Activated T-cell treated with anti-CD3 and anti-CD28 coated beads, Interleukin-2, amount 50 U/mL, for 48 hours (primary cell): ENCODE data around the gene PRKCD.
"Not testable (repeated sequence)": the region's sequence is repeated elsewhere in the genome, so short reads cannot be mapped to it uniquely, and the experiment has no call there.

ENCODE experiments used
- DNase-seq, 2 experiments: peaks; one replicate each; pipeline ENCODE4 v3.0.0-alpha.2; 2020

The PRKCD gene

GRCh38 chr3:53140847-53141845 lies 19.9 kb upstream of the PRKCD start:
- no peak for DNase-seq

DNA sequence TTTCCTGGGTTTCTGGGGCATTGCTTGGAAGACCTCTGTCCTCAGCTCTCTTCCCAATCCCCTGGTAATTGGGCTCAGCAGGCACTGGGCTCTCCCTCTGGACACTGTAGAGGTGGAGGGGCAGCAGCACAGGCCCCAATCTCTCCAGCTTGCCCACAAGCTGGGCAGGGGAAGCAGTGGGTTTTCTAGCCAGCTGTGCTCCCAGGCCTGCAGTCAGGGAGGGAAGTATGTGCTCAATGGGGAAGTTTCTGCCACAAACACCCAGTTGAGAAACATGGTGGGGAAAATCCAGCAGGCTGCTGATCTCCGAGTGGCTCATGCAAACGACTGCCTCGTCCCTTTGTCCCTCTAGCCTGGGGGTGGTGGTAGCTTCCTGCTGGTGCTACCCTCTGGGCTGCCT lies 18.0 kb upstream of the PRKCD start:
- no peak for DNase-seq

- no peak for DNase-seq
These were observed 16.6 kb upstream of the PRKCD start for GRCh38 chr3:53144446-53144845.

GRCh38 chr3:53144862-53145712 lies 15.9 kb upstream of the PRKCD start:
- no peak for DNase-seq

DNA sequence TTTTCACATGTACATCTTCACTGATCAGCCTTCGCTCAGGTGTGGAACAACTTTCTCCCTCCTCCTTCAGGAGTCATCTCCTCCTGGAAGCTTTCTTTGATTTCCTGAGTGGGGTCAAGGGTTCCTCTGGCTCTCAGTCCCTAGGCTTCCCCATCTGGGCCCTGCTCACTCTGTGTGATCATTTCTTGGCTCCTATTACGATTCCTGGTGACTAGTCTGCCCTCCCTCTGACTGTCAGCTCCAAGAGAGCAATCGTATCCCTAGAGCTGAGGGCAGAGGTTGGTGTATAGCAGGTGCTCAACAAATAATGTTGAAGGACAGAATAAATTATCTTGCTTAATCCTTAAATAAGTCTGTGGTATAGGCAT lies 15.3 kb upstream of the PRKCD start:
- no peak for DNase-seq

DNA sequence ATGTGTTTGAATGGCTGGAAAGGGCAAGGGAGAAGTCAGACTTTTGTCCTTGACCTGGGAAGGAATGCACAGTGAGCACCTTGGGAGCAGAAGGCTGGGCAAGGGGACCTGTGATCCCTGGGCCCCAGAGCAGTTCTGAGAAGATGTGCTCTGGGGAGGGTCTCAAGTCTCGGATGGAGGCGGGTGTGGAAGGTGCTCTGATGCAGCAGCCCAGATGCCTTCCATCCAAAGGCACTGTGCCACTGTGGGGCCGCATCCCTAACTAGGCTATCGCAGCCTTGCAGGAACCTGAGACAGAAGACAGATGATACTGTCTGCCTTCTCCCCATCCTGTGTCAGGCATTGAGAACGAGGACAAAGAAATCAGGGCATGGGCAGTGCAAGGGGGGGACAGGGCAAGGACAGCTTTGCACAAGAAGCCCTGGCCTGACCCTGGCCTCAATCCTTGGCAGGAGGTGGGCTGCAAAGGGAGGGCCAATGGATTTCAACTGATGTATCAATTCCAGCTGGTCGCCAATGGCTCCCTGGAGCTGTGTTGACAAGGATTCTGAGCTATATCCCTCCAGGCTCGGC lies 14.6 kb upstream of the PRKCD start:
- no peak for DNase-seq

DNA sequence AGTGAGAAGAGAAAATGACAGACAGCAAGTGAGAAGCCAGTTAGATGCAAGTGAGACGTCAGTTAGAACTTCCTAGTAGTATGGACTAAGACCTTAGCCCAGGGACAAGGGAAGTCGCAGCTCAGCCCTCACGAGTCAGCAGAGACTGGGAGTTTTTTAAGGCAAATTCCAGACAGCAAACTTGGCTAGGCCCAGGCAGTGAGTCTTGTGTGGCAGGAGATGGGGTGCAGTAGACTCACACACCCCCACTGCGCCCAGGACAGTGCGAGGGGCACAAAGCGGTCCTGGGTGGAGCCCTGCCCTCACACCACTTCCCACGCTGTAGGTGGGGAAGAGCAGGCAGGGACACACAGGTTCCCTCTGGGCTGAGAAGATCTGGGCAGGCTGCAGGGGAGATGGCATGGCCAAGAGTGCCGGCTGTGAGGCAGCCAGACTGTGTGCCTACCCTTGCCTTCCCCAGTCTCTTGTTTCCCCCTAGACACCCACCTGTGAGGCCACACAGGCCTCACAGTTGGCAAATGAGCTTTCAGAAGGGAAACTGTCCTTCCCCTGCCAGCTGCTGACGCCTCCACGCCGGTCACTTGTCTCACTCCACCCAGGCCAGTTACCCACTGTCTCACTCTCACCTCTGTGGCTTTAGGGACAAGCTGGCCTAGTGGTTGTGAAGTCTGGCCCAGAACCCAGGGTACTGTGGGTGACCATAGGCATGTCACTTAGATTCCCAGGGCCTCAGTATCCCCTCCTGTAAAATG lies 13.7 kb upstream of the PRKCD start:
- no peak for DNase-seq

DNA sequence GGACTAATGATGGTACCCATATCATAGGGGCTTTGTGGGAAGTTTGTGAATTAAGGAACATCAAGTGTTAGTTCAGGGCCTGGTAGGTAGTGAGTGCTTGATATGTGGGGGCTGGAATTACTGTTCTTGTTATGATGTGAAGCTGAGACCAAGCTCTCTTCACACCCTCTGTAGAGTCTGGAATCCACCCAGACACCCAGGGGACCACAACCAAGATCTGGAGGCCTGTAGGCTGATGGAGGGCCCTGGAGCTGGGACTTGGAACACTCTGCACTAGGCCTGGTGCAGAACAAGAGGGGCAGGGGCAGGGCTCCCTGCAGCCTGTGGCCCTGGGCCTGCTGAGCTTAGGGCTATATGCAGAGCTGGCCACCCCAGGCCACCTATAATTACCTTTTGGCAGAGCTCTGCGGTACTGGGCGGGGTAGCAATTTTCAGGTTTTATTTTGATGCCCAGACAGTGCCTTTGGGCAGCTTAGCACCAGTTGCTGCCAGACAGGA lies 13.1 kb upstream of the PRKCD start:
- DNase-seq, result no peak

- no peak for DNase-seq
These were observed 11.9 kb upstream of the PRKCD start for GRCh38 chr3:53149006-53149690.

- DNase-seq, result no peak
These were observed 11.3 kb upstream of the PRKCD start for GRCh38 chr3:53149699-53150098.

GRCh38 chr3:53150247-53151085 lies 10.5 kb upstream of the PRKCD start:
- DNase-seq, result no peak

DNA sequence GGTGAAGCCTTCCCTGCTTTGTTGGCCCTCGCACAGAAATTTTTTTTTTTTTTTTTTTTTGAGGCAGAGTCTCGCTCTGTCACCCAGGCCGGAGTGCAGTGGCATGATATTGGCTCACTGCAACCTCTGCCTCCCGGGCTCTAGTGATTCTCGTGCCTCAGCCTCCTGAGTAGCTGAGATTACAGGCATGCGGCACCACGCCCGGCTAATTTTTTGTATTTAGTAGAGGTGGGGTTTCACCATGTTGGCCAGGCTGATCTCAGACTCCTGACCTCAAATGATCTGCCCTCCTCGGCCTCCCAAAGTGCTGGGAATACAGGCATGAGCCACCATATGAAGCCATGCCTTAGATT lies 9.9 kb upstream of the PRKCD start:
- not testable (repeated sequence) for DNase-seq

- DNase-seq, result no peak
These were observed 9.5 kb upstream of the PRKCD start for GRCh38 chr3:53151465-53151864.

- no peak for DNase-seq
These were observed 8.9 kb upstream of the PRKCD start for GRCh38 chr3:53151870-53152660.

DNA sequence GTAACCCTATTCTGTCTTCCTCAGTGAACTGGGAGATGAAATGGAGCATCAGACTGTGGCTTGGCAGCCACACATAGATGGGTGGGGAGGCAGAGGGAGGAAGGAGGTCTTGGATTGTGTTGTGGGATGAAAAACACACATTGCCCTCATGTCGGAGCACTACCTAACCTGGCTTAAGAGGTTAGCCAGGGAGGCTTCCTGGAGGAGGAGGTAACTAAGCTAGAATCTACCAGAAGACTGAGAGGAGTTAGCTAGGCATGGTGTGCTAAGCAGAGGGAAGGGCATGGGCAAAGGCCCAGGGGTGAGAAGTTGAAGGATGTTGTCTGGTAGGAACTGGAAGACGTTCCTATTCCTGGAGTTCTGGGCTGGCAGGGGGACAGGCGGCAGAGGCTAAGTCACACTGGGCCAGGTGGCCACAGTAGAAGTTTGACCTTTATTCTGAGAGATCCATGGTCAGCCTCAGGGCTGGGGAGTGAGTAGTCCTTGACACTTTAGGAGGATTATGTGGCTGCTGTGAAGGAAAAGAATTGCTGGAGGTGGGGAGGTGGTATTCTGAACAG lies 7.7 kb upstream of the PRKCD start:
- no peak for DNase-seq

DNA sequence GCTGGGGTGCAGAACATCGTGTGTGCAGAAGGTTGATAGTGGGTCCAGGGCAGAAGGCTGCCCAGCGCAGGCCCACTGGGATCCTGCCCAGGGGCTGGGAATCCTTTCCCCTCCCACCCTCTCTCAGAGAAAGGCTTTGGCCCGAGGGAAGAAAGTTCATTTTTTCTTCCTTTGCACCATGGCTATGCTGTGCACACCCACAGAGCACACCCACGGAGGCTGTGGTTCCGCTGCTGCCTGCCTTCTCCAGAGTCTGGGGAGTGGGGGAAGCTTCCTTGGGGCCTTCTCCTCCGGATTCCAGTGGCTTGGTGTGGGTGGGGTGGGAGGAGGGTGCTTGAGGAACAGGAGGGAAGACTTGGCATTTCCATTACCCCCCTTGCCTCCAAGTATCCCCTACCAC lies 7.0 kb upstream of the PRKCD start:
- no peak for DNase-seq

- no peak for DNase-seq
These were observed 6.1 kb upstream of the PRKCD start for GRCh38 chr3:53154881-53155285.

- DNase-seq, result no peak
These were observed 5.2 kb upstream of the PRKCD start for GRCh38 chr3:53155760-53156159.

GRCh38 chr3:53156368-53156834 lies 4.6 kb upstream of the PRKCD start:
- no peak for DNase-seq
